ENCODE results near the gene ARL2BP. TPM values are rescaled to one million over a fixed set of nuclear protein-coding genes. Genes with fewer than 3 reads are reported as not detected.

ARL2BP gene
- total RNA-seq, 1 donor from 2014 or later = 49.4 TPM

DNA sequence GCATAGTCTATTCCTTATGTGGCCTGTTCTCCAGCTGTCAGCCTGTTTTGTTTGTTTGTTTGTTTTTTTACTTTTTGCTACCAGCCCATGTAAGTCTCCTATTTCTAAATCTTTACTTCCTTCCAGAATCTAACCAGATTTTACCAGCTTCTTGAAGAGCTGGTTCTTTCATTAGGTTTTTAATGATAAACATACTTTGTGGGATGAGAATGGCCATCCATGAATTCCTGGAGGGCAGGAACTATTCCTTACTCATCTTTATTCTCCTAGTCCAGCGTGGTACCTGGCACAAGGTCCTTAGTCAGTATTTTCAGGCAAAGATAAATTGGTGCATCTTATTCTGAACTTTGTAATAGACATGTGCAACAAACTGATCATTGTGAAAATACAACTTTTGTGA lies 41.6 kb upstream of the ARL2BP start:
- no peak for DNase-seq (ENCODE audit: extremely low spot score, unreplicated experiment)
- Mint-ChIP-seq H3K4me3 (no peak overlapping the region), H3K4me1 (ENCODE audit: unreplicated experiment) (peaks cover 4% of the 10 kb centered on the region), H3K27me3 (no peaks in the 10 kb centered on the region), H3K36me3 (peaks cover 32% of the 10 kb centered on the region), H3K9me3 (peaks cover 5% of the 10 kb centered on the region), H3K27ac (no peak overlapping the region)
- TF ChIP-seq, protein P1, sequence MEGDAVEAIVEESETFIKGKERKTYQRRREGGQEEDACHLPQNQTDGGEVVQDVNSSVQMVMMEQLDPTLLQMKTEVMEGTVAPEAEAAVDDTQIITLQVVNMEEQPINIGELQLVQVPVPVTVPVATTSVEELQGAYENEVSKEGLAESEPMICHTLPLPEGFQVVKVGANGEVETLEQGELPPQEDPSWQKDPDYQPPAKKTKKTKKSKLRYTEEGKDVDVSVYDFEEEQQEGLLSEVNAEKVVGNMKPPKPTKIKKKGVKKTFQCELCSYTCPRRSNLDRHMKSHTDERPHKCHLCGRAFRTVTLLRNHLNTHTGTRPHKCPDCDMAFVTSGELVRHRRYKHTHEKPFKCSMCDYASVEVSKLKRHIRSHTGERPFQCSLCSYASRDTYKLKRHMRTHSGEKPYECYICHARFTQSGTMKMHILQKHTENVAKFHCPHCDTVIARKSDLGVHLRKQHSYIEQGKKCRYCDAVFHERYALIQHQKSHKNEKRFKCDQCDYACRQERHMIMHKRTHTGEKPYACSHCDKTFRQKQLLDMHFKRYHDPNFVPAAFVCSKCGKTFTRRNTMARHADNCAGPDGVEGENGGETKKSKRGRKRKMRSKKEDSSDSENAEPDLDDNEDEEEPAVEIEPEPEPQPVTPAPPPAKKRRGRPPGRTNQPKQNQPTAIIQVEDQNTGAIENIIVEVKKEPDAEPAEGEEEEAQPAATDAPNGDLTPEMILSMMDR (conservative IDR thresholded peaks at IDR 0.05) = no peak

DNA sequence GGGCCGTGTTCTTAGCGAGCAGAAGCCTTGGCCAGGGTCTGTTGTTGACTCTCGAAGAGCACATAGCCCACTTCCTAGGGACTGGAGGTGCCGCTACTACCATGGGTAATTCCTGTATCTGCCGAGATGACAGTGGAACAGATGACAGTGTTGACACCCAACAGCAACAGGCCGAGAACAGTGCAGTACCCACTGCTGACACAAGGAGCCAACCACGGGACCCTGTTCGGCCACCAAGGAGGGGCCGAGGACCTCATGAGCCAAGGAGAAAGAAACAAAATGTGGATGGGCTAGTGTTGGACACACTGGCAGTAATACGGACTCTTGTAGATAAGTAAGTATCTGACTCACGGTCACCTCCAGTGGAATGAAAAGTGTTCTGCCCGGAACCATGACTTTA lies 40.4 kb upstream of the ARL2BP start:
- Mint-ChIP-seq H3K36me3 (peaks cover 29% of the 10 kb centered on the region), H3K4me3 (no peak overlapping the region), H3K27me3 (no peaks in the 10 kb centered on the region), H3K27ac (no peak overlapping the region), H3K9me3 (no peaks in the 10 kb centered on the region), H3K4me1 (ENCODE audit: unreplicated experiment) (no peaks in the 10 kb centered on the region)
- TF ChIP-seq, protein P1 (conservative IDR thresholded peaks at IDR 0.05) = peak; percentile 49
- DNase-seq (ENCODE audit: extremely low spot score, unreplicated experiment) = no peak

DNA sequence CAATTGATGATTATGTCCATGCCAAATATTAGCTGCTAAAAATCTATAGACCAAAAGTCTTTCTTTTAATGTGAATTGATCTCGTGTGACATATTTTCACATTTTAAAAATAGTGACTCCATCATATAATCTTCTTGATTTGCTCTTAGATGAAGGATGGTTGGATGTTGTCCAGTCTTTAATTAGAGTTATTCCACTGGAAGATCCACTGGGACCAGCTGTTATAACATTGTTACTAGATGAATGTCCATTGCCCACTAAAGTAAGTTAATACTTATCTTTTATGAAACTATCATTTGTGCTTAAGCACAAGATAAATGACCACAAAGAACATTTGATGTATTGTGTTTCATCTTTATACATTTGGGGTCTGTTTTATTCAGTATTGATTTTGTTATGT lies 36.1 kb upstream of the ARL2BP start:
- no peaks in the 10 kb centered on the region for H3K4me1 Mint-ChIP-seq (ENCODE audit: unreplicated experiment)
- TF ChIP-seq, protein P1 (conservative IDR thresholded peaks at IDR 0.05) = no peak
- no peaks in the 10 kb centered on the region for H3K27me3 Mint-ChIP-seq
- H3K36me3 Mint-ChIP-seq = peaks cover 32% of the 10 kb centered on the region
- DNase-seq (ENCODE audit: extremely low spot score, unreplicated experiment) = no peak
- no peak overlapping the region for H3K27ac Mint-ChIP-seq
- H3K4me3 Mint-ChIP-seq = no peak overlapping the region
- H3K9me3 Mint-ChIP-seq = no peaks in the 10 kb centered on the region

DNA sequence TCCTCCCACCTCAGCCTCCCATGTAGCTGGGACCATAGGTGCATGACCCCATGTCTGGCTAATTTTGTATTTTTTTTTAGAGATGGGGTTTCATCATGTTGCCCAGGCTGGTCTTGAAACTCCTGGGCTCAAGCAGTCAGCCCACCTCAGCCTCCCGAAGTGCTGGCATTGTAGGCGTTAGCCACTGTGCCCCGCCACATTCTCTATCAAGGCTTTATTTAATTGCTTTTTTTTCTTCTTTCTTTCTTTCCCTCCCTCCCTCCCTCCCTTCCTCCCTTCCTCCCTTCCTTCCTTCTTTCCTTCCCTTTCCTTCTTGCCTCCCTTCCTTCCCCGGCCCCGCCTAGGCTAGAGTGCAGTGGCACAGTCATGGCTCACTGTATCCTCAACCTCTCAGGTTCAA lies 35.3 kb upstream of the ARL2BP start:
- Mint-ChIP-seq H3K9me3 (no peaks in the 10 kb centered on the region), H3K27ac (no peak overlapping the region), H3K4me1 (ENCODE audit: unreplicated experiment) (no peaks in the 10 kb centered on the region), H3K27me3 (no peaks in the 10 kb centered on the region), H3K36me3 (peaks cover 33% of the 10 kb centered on the region), H3K4me3 (no peak overlapping the region)
- DNase-seq (ENCODE audit: extremely low spot score, unreplicated experiment) = no peak
- TF ChIP-seq, protein P1 (conservative IDR thresholded peaks at IDR 0.05) = no peak

DNA sequence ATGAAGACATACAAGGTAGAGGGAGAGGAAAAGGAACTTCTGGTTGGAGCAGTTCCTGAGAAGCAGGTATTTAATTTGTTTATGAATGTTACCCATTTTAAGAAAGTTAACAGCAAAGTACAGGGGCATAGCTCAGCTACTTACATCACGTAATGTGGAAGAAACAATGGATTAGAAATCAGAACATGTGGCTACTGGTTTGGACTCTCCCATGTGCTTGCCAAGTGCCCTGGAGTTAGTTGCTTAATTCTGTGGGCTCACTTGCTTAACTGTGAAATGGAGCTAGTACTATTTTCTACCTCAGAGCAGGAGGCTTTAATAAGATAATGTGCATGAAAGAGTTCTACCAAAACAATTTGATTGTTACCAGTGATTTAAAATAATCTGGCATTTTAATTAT lies 31.6 kb upstream of the ARL2BP start:
- Mint-ChIP-seq H3K4me3 (no peak overlapping the region), H3K9me3 (peaks cover 4% of the 10 kb centered on the region), H3K36me3 (peaks cover 48% of the 10 kb centered on the region), H3K27me3 (no peaks in the 10 kb centered on the region), H3K4me1 (ENCODE audit: unreplicated experiment) (no peaks in the 10 kb centered on the region), H3K27ac (no peak overlapping the region)
- DNase-seq (ENCODE audit: extremely low spot score, unreplicated experiment) = no peak
- TF ChIP-seq, protein P1 (conservative IDR thresholded peaks at IDR 0.05) = no peak

DNA sequence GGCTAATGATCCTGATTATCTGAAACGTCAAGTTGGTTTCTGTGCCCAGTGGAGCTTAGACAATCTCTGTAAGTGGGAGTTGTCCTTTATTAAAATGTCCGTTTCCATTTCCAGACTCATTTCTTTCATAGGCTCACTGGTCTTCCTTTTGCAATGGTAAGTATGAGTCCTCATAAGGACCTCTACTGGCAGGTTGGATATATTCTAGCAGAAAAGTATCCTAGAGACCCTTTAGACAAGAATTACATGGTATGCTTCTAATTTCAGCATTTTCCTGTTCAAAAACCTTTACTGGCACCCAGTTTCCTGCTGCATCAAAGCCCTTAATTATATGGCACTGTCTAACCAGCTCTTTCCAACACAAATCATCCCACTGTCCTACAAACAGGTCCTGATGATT lies 28.1 kb upstream of the ARL2BP start:
- DNase-seq (ENCODE audit: extremely low spot score, unreplicated experiment) = no peak
- Mint-ChIP-seq H3K4me1 (ENCODE audit: unreplicated experiment) (no peaks in the 10 kb centered on the region), H3K27me3 (no peaks in the 10 kb centered on the region), H3K4me3 (no peak overlapping the region), H3K36me3 (peaks cover 65% of the 10 kb centered on the region), H3K27ac (no peak overlapping the region), H3K9me3 (peaks cover 4% of the 10 kb centered on the region)
- TF ChIP-seq, protein P1 (conservative IDR thresholded peaks at IDR 0.05) = no peak

All from type B pancreatic cell (in vitro differentiated cells).